Immature natural killer cell (primary cell): ENCODE measurements around the gene KICS2. TPM values are rescaled to one million over a fixed set of nuclear protein-coding genes. Genes with fewer than 3 reads are reported as not detected.

Experiments used
- DNase-seq, 3 donors: peaks; one replicate each; pipeline ENCODE4 v3.0.0; 2022; ENCODE audit warnings: mixed read lengths in 1 of 3
- H3K27ac Mint-ChIP-seq, 6 donors: one replicate each; pipeline ENCODE4 v1.8.0; 2020; ENCODE audit warnings: mixed read lengths in 6 of 6, mild to moderate bottlenecking in 5 of 6, inconsistent platforms in 4 of 6, moderate library complexity in 3 of 6
- H3K27me3 Mint-ChIP-seq, 3 donors: one replicate each; pipeline ENCODE4 v1.8.0; 2020 to 2021; ENCODE audit warnings: low read depth in 3 of 3, mild to moderate bottlenecking in 3 of 3, mixed read lengths in 3 of 3, moderate library complexity in 3 of 3, inconsistent platforms in 1 of 3
- H3K36me3 Mint-ChIP-seq, 3 donors: one replicate each; pipeline ENCODE4 v1.8.0; 2020; ENCODE audit warnings: mixed read lengths in 3 of 3, inconsistent platforms in 2 of 3, mild to moderate bottlenecking in 2 of 3
- H3K4me1 Mint-ChIP-seq, 2 donors: one replicate each; pipeline ENCODE4 v1.8.0; 2020; ENCODE audit warnings: inconsistent platforms in 2 of 2, mild to moderate bottlenecking in 2 of 2, mixed read lengths in 2 of 2, moderate library complexity in 1 of 2
- H3K4me3 Mint-ChIP-seq, 5 donors: one replicate each; pipeline ENCODE4 v1.8.0; 2020; ENCODE audit warnings: mild to moderate bottlenecking in 5 of 5, mixed read lengths in 5 of 5, inconsistent platforms in 3 of 5, moderate library complexity in 3 of 5
- H3K9me3 Mint-ChIP-seq, 6 donors: one replicate each; pipeline ENCODE4 v1.8.0; 2020; ENCODE audit warnings: mild to moderate bottlenecking in 6 of 6, mixed read lengths in 6 of 6, inconsistent platforms in 4 of 6, moderate library complexity in 3 of 6
- polyA plus RNA-seq, 3 donors: library from polyadenylated mRNA; unstranded; fragments of 300-500 nt; fragmentation: Illumina TruSeq; gene quantifications; one replicate each; pipeline ENCODE4 v1.2.3, GENCODE V29; 2021

Gene KICS2
- polyA plus RNA-seq, 3 donors from 2014 or later: 4.4 to 11.3 (median 6.4) TPM

DNA sequence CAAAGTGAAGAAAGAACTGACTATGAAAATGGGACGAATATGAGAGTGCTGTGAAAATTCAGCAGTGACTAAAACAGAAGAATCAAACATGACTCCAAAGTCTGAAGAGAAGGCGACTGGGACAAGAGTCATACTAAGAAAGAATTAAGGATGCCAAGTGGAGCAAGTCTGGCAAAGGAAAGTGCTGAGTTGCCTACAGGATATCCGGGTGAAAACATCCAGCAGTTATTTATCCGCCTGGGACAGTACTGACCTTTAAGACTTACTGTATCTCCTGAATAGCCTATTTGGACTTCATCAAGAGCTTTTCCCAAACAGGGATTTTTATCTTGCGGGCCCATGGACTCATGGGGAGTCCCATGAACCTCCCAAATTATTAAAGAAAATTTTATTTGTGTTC is 41.1 kb downstream of the KICS2 start:
- no peak for DNase-seq
- Mint-ChIP-seq H3K9me3 (no peaks in the 10 kb centered on the region), H3K27ac (no peak overlapping the region), H3K27me3 (peaks cover 0 to 3% (median 2%) of the 10 kb centered on the region in 3 donors), H3K4me3 (no peak overlapping the region), H3K4me1 (no peaks in the 10 kb centered on the region), H3K36me3 (peaks cover 0 to 12% (median 0%) of the 10 kb centered on the region in 3 donors)

DNA sequence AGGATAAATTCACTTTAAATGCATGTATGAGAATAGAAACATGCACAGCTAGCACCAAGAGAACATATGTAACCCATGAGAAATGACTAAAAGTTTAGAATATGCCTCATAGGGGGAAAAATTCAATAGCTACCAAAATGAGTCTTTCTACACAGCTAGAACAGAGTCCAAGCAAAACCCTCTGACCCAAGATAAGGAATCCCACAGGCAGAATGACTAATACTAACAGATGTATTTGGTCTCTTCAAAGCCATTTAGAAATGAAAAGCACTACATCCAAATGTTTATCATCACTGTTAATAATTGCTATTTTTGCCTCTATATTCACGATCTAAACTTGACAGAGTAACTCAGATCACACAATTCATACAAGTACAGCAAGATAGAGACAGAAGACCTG is 44.0 kb downstream of the KICS2 start:
- H3K4me3 Mint-ChIP-seq: no peak overlapping the region
- H3K27ac Mint-ChIP-seq: no peak overlapping the region

DNA sequence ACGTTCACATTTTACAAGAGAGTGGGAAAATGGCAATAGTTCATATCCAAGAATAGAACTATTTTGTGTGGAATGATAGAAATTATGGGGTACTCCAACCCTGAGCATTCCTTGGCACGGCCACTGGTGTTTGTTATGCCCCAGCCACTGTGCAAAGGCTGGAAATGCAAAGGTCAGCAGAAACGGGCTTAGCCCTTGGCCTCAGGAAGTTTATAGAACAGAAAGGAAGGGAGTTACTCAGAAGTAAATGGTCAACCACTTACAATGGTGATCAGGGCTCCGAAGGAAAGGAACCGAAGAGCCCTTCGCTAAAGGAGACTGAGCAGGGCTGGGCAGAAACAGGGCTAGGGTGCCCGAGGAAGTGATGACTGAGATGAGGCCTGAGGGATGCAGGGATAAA is 45.1 kb downstream of the KICS2 start:
- H3K9me3 Mint-ChIP-seq: no peaks in the 10 kb centered on the region

More for the DNA sequence above, 44.0 kb downstream of the KICS2 start:
- no peak for DNase-seq
- H3K36me3 Mint-ChIP-seq: peaks cover 0 to 8% (median 0%) of the 10 kb centered on the region in 3 donors
- no peaks in the 10 kb centered on the region for H3K4me1 Mint-ChIP-seq
- H3K9me3 Mint-ChIP-seq: no peaks in the 10 kb centered on the region
- peaks cover 0 to 3% (median 2%) of the 10 kb centered on the region in 3 donors for H3K27me3 Mint-ChIP-seq

DNA sequence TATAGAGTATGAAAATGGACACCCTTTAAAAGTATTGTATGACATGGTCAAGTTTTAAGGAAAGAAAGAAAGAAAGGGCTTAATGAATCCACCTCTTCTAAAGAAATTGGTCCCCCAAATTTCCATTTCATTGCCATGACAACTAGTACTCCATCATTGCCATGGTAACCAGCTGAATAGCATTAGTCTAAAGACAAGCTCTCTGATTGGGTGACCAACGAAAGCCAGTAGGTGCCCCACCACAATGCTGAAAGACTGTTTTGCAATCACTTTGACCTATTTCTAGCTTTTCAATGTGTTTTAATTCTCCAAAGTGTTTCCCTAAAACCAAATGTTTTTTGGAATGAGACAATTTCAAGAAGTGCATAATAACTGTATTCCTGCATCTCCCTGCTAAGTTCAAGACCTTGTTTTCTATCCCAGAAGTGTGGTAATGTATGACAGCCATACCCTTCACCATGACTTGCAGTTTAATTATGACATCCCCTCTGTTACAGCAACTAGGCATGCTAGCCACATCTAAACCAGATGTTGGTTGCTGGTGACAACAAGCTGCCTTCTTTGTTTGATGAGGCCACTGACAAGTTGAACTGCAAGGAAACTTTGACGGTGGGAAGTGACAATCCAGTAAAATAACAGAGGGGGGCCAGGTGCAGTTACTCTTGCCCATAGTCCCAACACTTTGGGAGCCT is 46.7 kb downstream of the KICS2 start:
- Mint-ChIP-seq H3K27ac (no peak overlapping the region), H3K36me3 (peaks cover 0 to 4% (median 0%) of the 10 kb centered on the region in 3 donors), H3K9me3 (no peaks in the 10 kb centered on the region), H3K27me3 (peaks cover 0 to 3% (median 2%) of the 10 kb centered on the region in 3 donors), H3K4me3 (no peak overlapping the region), H3K4me1 (no peaks in the 10 kb centered on the region)
- no peak for DNase-seq

More for the DNA sequence above, 45.1 kb downstream of the KICS2 start:
- Mint-ChIP-seq H3K36me3 (peaks cover 0 to 4% (median 0%) of the 10 kb centered on the region in 3 donors), H3K27me3 (peaks cover 0 to 3% (median 2%) of the 10 kb centered on the region in 3 donors), H3K4me1 (no peaks in the 10 kb centered on the region), H3K4me3 (no peak overlapping the region), H3K27ac (no peak overlapping the region)
- no peak for DNase-seq

DNA sequence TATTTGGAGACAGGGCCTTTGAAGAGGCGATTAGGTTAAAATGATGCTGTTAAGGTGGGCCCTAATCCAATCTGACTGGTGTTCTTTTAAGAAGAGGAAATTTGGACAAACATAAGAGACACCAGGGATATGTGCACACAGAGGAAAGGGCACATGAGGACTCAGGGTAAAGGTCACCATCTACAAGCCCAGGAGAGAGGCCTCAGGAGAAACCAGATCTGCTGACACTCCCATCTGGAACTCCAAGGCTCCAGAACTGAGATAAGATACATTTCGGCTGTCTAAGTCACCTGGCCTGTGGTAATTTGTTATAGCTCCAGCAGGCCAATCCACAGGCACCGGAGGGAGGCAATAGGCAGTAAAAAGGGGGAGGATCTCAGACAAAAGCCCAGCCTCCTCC is 48.6 kb downstream of the KICS2 start:
- no peaks in the 10 kb centered on the region for H3K9me3 Mint-ChIP-seq
- H3K27me3 Mint-ChIP-seq: peaks cover 0 to 3% (median 2%) of the 10 kb centered on the region in 3 donors
- no peak overlapping the region for H3K4me3 Mint-ChIP-seq
- H3K4me1 Mint-ChIP-seq: no peaks in the 10 kb centered on the region
- H3K36me3 Mint-ChIP-seq: no peaks in the 10 kb centered on the region
- H3K27ac Mint-ChIP-seq: no peak overlapping the region
- no peak for DNase-seq

Other genes starting within 250 kb of the KICS2 start
- not detected for gene C12orf56, start 168.5 kb upstream of the KICS2 start, polyA plus RNA-seq
- gene XPOT, start 182.1 kb upstream of the KICS2 start, polyA plus RNA-seq: 10 to 100 TPM; 20.1 to 29.4 (median 23.4) TPM
- gene TBK1, start 229.8 kb upstream of the KICS2 start, polyA plus RNA-seq: 10 to 100 TPM; 27.2 to 36.9 (median 29.2) TPM